CD4-positive, alpha-beta T cell treated with Interleukin-12 subunit alpha and Interleukin-12 subunit beta, for 1 hour (primary cell): ENCODE data around the gene ATG4B.

Experiments used
- DNase-seq: peaks from one replicate; pipeline ENCODE4 v3.0.0-alpha.2; 2020

ATG4B gene

GRCh38 chr2:241668354-241668753 lies 30.9 kb downstream of the ATG4B start:
- DNase-seq: no peak

- DNase-seq: no peak
Measured at GRCh38 chr2:241668839-241669238, 31.3 kb downstream of the ATG4B start.

DNA sequence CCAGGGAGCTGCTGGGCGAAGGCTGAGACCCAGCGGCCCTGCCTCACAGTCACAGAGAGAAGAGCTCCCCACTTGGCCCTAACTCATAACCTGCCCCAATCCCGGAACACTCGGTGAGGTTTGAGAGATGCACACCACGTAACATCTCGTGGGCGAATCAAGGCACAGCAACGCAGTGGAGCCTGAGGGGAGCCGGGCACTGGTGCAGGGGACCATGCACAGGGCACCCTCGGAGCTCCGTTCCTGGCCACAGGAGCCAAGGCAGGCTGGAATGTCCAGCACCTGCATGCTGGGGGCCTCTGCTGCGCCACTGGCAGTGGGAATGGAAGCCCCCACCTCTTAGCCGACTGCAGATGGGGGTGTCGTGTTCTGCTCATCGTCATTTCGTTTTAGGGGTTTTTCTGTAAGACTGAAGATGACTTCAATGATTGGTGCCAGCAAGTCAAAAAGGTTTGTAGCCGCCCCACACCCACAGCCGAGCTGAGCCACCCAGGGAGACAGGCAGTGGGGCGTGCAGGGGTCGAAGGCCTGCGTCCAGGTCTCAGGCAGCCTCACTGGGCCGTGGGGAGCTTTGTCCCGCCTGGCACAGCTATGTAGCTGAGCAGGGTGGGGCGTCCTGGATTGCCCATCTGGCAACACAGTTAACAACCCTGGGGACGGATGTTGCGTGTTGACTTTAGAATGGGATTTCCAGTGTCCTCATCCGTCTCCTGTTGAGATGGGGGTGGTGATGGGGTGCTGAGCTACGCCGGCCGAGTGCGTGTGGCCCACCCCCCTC lies 33.0 kb downstream of the ATG4B start:
- no peak for DNase-seq

- no peak for DNase-seq
Measured at GRCh38 chr2:241671457-241672240, 34.2 kb downstream of the ATG4B start.

DNA sequence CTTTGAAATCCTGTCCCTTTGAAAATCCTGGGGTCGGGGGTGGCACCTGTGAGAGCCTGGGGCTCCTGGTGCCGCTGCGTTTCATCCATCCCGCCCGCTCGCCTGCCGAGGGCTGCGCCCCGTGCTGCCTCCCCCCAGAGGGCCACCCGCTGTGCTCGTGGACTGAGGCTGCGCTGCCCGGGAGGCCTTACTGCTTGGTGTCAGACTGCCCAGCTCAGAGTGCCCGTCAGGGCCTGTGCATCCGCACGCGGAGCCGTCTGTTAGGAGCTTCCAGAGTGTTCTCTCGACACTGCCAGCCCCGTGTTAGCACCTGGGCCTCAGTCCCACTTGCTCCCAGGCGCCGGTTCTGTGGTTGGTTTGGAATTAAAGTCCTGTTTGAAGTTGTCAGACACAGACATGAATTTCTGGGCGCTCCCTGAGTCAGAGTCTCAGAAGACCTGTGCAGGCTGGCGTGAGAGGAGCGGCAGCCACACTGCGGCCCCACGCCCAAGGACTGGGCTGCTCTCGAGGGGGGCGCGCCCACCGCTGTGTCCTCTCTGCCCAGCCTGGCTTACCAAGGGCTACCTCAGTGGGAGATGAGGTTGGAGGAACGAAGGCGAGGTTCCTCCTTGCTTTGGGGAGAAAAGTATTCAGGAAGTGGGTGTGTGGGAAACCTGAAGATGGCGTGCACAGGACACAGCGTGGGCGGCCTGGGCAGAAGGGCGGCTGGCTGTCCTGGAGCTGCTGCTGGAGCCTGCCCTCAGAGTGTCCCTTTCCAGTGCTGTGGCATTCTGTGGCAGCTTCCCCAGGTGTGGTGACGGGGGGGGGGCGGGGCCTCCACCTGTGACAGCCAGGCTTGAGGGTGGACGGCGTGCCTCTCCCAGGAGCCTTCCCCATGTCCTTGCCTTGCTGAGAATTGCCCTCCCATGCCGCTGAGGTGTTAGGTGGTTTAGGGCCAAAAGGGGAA lies 35.0 kb downstream of the ATG4B start:
- no peak for DNase-seq

GRCh38 chr2:241673189-241673663 lies 35.7 kb downstream of the ATG4B start:
- DNase-seq: no peak

GRCh38 chr2:241673797-241674725 lies 36.6 kb downstream of the ATG4B start:
- no peak for DNase-seq

- DNase-seq: no peak
Measured at GRCh38 chr2:241675885-241676284, 38.4 kb downstream of the ATG4B start.

DNA sequence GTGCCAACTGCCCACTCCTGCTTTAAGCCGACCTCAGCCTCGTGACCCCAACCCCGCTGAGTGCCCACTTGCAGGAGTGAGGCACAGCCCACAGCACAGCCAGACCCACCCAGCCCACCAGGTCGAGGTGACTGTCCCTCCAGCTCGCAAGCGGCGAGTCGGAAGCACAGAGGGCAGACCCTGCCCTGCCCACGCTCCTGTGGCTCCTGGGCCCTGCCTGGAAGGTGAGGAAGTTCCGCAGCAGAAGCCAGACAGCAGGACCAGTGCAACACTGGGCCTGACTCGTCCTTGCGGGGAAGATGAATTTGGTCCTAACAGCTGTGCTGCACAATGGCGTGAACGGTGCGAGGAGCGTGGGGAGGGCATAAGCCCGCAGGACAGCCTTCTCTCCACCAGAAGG lies 39.2 kb downstream of the ATG4B start:
- no peak for DNase-seq

- no peak for DNase-seq
Measured at GRCh38 chr2:241677392-241677791, 39.9 kb downstream of the ATG4B start.

DNA sequence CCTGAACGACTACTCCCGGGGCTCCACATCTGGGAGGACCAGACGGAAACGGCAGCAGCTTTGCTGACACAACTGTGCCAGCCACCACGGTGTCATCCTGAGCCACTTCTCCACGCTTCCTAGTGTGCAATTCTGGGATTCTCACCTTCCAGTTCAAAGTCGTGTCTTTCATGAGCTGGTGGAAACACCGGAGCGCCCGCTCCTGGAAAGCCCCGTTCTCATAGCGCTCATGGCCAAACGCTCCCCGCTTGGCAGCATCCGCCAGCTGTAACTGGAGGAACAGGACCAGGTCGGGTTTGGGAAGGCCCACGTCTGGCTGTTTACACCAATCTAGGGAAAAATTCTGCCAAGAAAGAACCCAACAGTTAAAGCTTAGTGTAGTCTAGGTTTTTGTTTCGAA lies 40.8 kb downstream of the ATG4B start:
- DNase-seq: no peak

GRCh38 chr2:241678784-241679540 lies 41.5 kb downstream of the ATG4B start:
- no peak for DNase-seq

- no peak for DNase-seq
Measured at GRCh38 chr2:241680044-241680443, 42.6 kb downstream of the ATG4B start.

GRCh38 chr2:241680827-241681599 lies 43.5 kb downstream of the ATG4B start:
- no peak for DNase-seq

GRCh38 chr2:241686324-241686649 lies 48.8 kb downstream of the ATG4B start:
- DNase-seq: no peak

GRCh38 chr2:241686650-241687425 lies 49.3 kb downstream of the ATG4B start, which contains the start of gene DTYMK:
TSS of gene DTYMK (minus strand) at chr2:241686815. CDS start at chr2:241686783, 32 bp downstream.
- DNase-seq: peak; percentile 96

GRCh38 chr2:241689306-241689705 lies 51.8 kb downstream of the ATG4B start:
- no peak for DNase-seq

DNA sequence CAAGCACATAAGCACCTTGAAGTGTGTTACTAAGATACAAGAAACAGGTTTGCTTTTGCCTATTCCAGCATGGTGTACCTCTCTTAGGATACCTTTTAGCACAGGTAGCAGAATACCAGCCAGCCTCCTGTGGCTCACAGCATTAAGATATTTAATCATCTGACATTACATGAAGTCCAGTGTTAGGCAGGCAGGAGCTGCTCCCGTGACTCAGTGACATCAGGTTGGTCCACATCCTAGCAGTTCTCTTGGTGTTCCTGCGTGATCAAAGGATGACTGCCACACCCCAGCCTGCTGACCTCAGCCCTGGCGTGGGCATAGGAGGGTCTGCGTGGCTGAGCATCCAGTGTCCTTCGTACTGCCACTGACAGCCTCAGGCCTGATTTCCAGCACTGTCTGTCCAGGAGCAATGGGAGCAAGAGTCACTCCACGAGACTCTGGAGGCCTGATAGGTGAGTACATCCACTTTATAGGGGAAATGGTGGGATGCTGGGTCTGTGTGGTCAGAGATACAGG lies 52.8 kb downstream of the ATG4B start:
- DNase-seq: no peak

DNA sequence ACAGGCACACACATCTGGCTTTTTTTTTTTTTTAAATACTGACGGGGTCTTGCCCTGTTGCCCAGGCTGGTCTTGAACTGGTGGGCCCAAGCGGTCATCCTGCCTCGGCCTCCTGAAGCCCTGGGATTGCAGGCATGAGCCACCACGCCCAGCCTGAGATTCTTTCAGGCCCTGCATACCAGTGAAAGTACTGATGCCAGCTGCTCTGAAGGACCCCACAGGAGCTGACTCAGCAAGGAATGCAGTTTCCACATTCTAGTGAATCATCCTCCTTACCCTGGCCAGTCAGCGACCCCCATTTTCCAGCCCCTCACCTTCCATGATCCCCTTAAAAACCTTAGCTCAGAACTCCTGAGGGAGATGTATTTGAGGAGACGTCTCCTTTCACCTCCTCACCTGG lies 55.0 kb downstream of the ATG4B start:
- no peak for DNase-seq
